PFSK-1 (cell line): ENCODE measurements around the gene RIN2.

Source experiments
- SIN3A ChIP-seq: IDR thresholded peaks from 2 replicates; pipeline ENCODE4 v1.6.1; 2012; ENCODE audit warnings: mild to moderate bottlenecking, low read length, moderate library complexity, borderline replicate concordance; ENCODE audit not compliant: insufficient read depth
- TAF1 ChIP-seq: IDR thresholded peaks from 2 replicates; pipeline ENCODE4 v1.6.1; 2012; ENCODE audit warnings: low read length, control low read depth, borderline replicate concordance; ENCODE audit not compliant: insufficient read depth

DNA sequence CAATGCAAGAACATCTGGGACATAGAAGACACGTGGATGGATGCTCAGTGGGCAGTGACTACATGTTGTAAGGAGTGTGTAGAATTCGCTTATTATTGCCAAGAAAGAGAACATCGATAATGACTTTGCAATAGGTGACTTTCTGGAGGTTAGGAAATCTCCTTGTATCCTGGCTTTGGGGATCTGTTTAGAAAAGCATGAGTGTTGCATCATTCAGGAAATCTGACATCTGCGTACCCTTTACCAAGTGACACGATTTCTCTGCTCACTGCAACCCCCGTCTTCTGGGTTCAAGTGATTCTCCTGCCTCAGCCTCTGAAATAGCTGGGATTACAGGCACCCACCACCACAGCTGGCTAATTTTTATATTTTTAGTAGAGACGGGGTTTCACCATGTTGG lies 23.2 kb downstream of the RIN2 start:
- TF ChIP-seq TAF1 (no peak), SIN3A (no peak)
